Fibroblast of lung (primary cell): ENCODE results near the gene PARP12. TPM values are rescaled to one million over a fixed set of nuclear protein-coding genes. Genes with fewer than 3 reads are reported as not detected.
A peak's percentile ranks its signal among the peaks of the same experiment; 100 is the strongest.
"Not testable (repeated sequence)": the region's sequence is repeated elsewhere in the genome, so short reads cannot be mapped to it uniquely, and the experiment has no call there.

Experiments used
- DNase-seq, 2 donors: peaks; one replicate each; pipeline versions ENCODE4 v3.0.0 to v3.0.0-alpha.2; 2010; ENCODE audit warnings: low read depth in 2 of 2
- H2AFZ ChIP-seq: 2 replicates; pipeline ENCODE4 v1.5.1; 2012; ENCODE audit warnings: low read length, control low read depth, inconsistent platforms
- H3K27ac ChIP-seq: 2 replicates; pipeline ENCODE4 v1.5.1; 2011; ENCODE audit warnings: low read length, control low read depth; ENCODE audit not compliant: insufficient read depth
- H3K27me3 ChIP-seq: 2 replicates; pipeline ENCODE4 v1.5.1; 2011; ENCODE audit warnings: mild to moderate bottlenecking, low read length; ENCODE audit not compliant: control insufficient read depth, insufficient read depth
- H3K36me3 ChIP-seq: 2 replicates; pipeline ENCODE4 v1.5.1; 2011; ENCODE audit warnings: low read length; ENCODE audit not compliant: control insufficient read depth, insufficient read depth
- H3K4me1 ChIP-seq: 2 replicates; pipeline ENCODE4 v1.5.1; 2011; ENCODE audit warnings: low read length; ENCODE audit not compliant: control insufficient read depth, insufficient read depth; ENCODE audit errors: extremely low read depth
- H3K4me2 ChIP-seq: 2 replicates; pipeline ENCODE4 v1.5.1; 2011; ENCODE audit warnings: low read length, control low read depth; ENCODE audit not compliant: insufficient read depth; ENCODE audit errors: extremely low read depth
- H3K4me3 ChIP-seq, 4 experiments: fragments of 200-600 bp in 1 of 4; sonication (generic) in 1 of 4; replicated peaks in 1 of 4; 2 replicates each; pipeline ENCODE4 v1.5.1; 2011 to 2016; ENCODE audit warnings: low read length in 4 of 4, low read depth in 3 of 4, mild to moderate bottlenecking in 3 of 4, control low read depth in 2 of 4, inconsistent platforms in 1 of 4, mixed read lengths in 1 of 4; ENCODE audit not compliant: insufficient read depth in 1 of 4; ENCODE audit errors: control extremely low read depth in 1 of 4
- H3K79me2 ChIP-seq: 2 replicates; pipeline ENCODE4 v1.5.1; 2012; ENCODE audit warnings: mild to moderate bottlenecking, low read length, inconsistent platforms; ENCODE audit not compliant: control insufficient read depth, insufficient read depth
- H3K9ac ChIP-seq: 2 replicates; pipeline ENCODE4 v1.5.1; 2011; ENCODE audit warnings: mild to moderate bottlenecking, low read length, control low read depth; ENCODE audit not compliant: insufficient read depth
- H3K9me3 ChIP-seq: 2 replicates; pipeline ENCODE4 v1.5.1; 2012; ENCODE audit warnings: low read depth, low read length; ENCODE audit not compliant: control insufficient read depth, insufficient read depth
- H4K20me1 ChIP-seq: 2 replicates; pipeline ENCODE4 v1.5.1; 2011; ENCODE audit warnings: low read length; ENCODE audit not compliant: control insufficient read depth, insufficient read depth; ENCODE audit errors: extremely low read depth
- CTCF ChIP-seq, 2 donors: IDR thresholded peaks in 1 of 2; conservative IDR thresholded peaks in 1 of 2; 1 replicate in 1 of 2; 2 replicates in 1 of 2; pipeline ENCODE4 v1.5.1; 2011 to 2012; ENCODE audit warnings: low read length in 2 of 2, control low read depth in 1 of 2, inconsistent platforms in 1 of 2, low read depth in 1 of 2, mild to moderate bottlenecking in 1 of 2
- EZH2 ChIP-seq: IDR thresholded peaks from 2 replicates; pipeline ENCODE4 v1.5.1; 2012; ENCODE audit warnings: low read length, control low read depth, mild to moderate bottlenecking; ENCODE audit errors: missing control alignments
- polyA minus RNA-seq: library from RNA; depleted of rRNA, polyadenylated mRNA; stranded (reverse); fragments of >200 nt; gene quantifications from 2 replicates; pipeline ENCODE4 v1.2.3, GENCODE V29; 2011; ENCODE audit warnings: low replicate concordance
- polyA plus RNA-seq, 2 donors: library from polyadenylated mRNA; depleted of rRNA in 1 of 2; stranded (reverse) in 1 of 2; unstranded in 1 of 2; fragments of >200 nt; gene quantifications; 2 replicates each; pipeline ENCODE4 v1.2.1, GENCODE V29; 2011 to 2012; ENCODE audit warnings: missing spikeins in 1 of 2
- total RNA-seq: library from RNA; depleted of rRNA; stranded (reverse); fragments of >200 nt; gene quantifications from 2 replicates; pipeline ENCODE4 v1.2.1, GENCODE V29; 2014

PARP12 gene
- 23.9 and 24.9 TPM in 2 replicates for total RNA-seq
- polyA plus RNA-seq = 16.9 and 19.1 TPM in 2 replicates
- 9.3 and 10.3 TPM in 2 replicates for polyA plus RNA-seq (2012)
- 28.2 and 34.1 TPM in 2 replicates for polyA minus RNA-seq

DNA sequence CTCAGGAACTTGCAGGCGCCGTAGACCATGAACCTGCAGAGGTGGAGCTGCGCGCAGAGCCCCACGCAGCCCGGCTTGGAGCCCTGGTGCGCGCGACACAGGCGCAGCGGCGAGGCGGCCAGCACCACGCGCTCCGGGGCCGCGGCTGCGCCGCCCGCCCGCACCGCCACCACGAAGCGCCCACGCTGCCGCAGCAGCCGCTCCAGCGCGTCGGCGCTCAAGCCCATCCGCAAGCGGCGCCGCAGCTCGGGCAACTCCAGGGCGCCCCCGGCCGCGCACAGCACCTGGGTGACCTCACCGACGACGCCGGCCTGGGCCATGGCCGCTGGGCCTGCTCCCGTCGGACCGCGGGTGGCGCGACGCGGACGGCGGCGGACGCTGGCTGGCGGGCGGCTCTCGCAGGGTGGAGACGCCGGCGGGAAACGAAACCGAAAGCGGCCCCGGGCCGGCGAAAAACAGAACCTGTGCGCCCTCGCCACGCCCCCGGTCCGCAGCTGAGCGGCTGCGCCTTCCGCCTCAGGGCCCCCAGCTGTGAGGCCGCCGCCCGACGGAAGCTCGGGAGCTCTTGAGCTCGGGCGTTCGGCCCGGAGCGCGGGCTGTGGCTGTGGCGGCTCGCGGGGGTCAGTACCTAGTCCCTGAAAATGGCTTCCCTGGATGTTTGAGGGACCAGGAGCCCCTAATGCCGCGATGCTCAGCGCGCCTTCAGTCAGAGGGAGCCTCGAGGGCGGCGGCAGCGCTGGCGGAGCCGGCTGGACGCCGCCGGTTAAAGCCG is at the start of gene PARP12:
Gene PARP12 (minus strand): TSS at position 424 of the 772 bp plus-strand sequence. CDS start 104 bp downstream, at position 320.
- peak within 1 kb of the TSS; percentile 92 for H3K9ac ChIP-seq
- H3K4me1 ChIP-seq = peaks cover 25% of the 10 kb centered on the region
- peak within 1 kb of the TSS; percentile 81 for H2AFZ ChIP-seq
- peak within 1 kb of the TSS; percentile 73 for H3K27ac ChIP-seq
- no peaks in the 10 kb centered on the region for H3K9me3 ChIP-seq
- H3K4me3 ChIP-seq = peak within 1 kb of the TSS; percentile 58 to 78 (median 70)
- no peaks in the 10 kb centered on the region for H3K27me3 ChIP-seq
- TF ChIP-seq EZH2 (no peak), CTCF (conservative IDR thresholded peaks at IDR 0.05 in 1 of 2, IDR thresholded peaks at IDR 0.05 in 1 of 2; ENCODE audit: low read depth in 1 of 2, low read length in 2 of 2) (no peak)
- no peaks in the 10 kb centered on the region for H4K20me1 ChIP-seq
- no peaks in the 10 kb centered on the region for H3K36me3 ChIP-seq
- peak; percentile 78 to 84 for DNase-seq
- H3K79me2 ChIP-seq = no peaks in the 10 kb centered on the region
- peak within 1 kb of the TSS; percentile 95 for H3K4me2 ChIP-seq

DNA sequence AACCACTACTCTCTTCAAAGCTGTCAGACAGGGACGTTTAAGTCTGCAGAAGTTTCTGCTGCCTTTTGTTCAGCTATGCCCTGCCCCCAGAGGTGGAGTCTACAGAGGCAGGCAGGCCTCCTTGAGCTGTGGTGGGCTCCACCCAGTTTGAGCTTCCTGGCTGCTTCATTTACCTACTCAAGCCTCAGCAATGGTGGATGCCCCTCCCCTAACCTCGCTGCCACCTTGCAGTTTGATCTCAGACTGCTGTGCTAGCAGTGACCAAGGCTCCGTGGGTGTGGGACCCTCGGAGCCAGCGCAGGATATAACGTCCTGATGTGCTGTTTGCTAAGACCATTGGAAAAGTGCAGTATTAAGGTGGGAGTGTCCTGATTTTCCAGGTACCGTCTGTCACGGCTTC is 46.0 kb upstream of the PARP12 start:
- not testable (repeated sequence) for H3K4me3 ChIP-seq, H3K27ac ChIP-seq, H3K9me3 ChIP-seq, DNase-seq, H3K36me3 ChIP-seq, H3K27me3 ChIP-seq, H3K79me2 ChIP-seq, H2AFZ ChIP-seq, H3K9ac ChIP-seq, H4K20me1 ChIP-seq, H3K4me1 ChIP-seq, H3K4me2 ChIP-seq

DNA sequence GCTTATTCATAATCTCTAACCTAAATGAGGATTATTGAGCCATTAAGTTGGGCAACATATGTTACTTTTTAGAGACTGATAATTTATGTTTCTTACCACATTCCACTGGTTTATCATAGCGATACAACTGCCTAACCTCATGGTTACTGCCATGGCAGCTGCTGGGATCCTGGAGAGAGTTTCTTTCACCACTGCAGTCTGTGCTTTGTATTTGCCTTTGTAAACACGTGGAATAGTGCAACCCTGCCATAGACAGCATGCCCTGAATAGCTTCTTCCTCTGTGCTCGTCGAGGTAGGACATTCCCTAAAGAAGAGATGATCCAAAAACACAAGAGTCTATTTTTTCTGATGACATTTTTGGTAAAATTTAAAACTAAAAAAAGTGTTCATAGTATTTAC is 33.7 kb upstream of the PARP12 start:
- Histone ChIP-seq H2AFZ (no peak overlapping the region), H3K4me1 (no peaks in the 10 kb centered on the region), H3K79me2 (no peaks in the 10 kb centered on the region), H3K9ac (no peak overlapping the region), H3K9me3 (no peaks in the 10 kb centered on the region), H3K27ac (no peak overlapping the region), H3K27me3 (no peaks in the 10 kb centered on the region), H3K4me3 (no peak overlapping the region), H4K20me1 (no peaks in the 10 kb centered on the region), H3K4me2 (no peak overlapping the region), H3K36me3 (no peaks in the 10 kb centered on the region)
- TF ChIP-seq CTCF (conservative IDR thresholded peaks at IDR 0.05 in 1 of 2, IDR thresholded peaks at IDR 0.05 in 1 of 2; ENCODE audit: low read depth in 1 of 2, low read length in 2 of 2) (no peak), EZH2 (no peak)
- DNase-seq = no peak
